Transverse colon (tissue), 4 donors: Measurements from ENCODE around the gene POLR2E. TPM values are rescaled to one million over a fixed set of nuclear protein-coding genes. Genes with fewer than 3 reads are reported as not detected.
"Not testable (repeated sequence)": the region's sequence is repeated elsewhere in the genome, so short reads cannot be mapped to it uniquely, and the experiment has no call there.

ENCODE experiments used
- DNase-seq: peaks from one replicate; pipeline ENCODE4 v3.0.0-alpha.2; 2019
- H3K27ac ChIP-seq, 4 donors: fragments of 200-600 bp; sonication (generic); 2 replicates each; pipeline ENCODE4 v1.5.1; 2016 to 2018; ENCODE audit warnings: inconsistent platforms in 4 of 4
- H3K27me3 ChIP-seq: fragments of 200-600 bp; sonication (generic); 2 replicates; pipeline ENCODE4 v1.5.1; 2017; ENCODE audit warnings: inconsistent platforms
- H3K36me3 ChIP-seq, 4 donors: fragments of 200-600 bp; sonication (generic); 2 replicates each; pipeline ENCODE4 v1.5.1; 2017 to 2019; ENCODE audit warnings: inconsistent platforms in 4 of 4
- H3K4me1 ChIP-seq, 4 donors: fragments of 200-600 bp; sonication (generic); 2 replicates each; pipeline ENCODE4 v1.5.1; 2017 to 2020; ENCODE audit warnings: inconsistent platforms in 4 of 4
- H3K4me3 ChIP-seq, 4 donors: fragments of 200-600 bp; sonication (generic); 1 replicate in 1 of 4; 2 replicates in 3 of 4; pipeline versions ENCODE4 v1.5.1 to v1.6.1; 2017 to 2019; ENCODE audit warnings: inconsistent platforms in 4 of 4
- H3K9me3 ChIP-seq, 2 donors: fragments of 200-600 bp; sonication (generic); 2 replicates each; pipeline ENCODE4 v1.5.1; 2017 to 2019; ENCODE audit warnings: inconsistent platforms in 2 of 2
- CTCF ChIP-seq, 5 experiments: fragments of 200-600 bp in 3 of 5; fragments of 450-650 bp in 2 of 5; sonication (generic) in 3 of 5; IDR thresholded peaks; 1 replicate in 2 of 5; 2 replicates in 3 of 5; pipeline ENCODE4 v1.5.1; 2016 to 2017; ENCODE audit warnings: antibody characterized with exemption in 5 of 5, inconsistent platforms in 3 of 5, mild to moderate bottlenecking in 2 of 5, moderate library complexity in 1 of 5
- EP300 ChIP-seq: sonication (generic); formaldehyde crosslinking; IDR thresholded peaks from one replicate; pipeline ENCODE4 v1.6.1; 2017; ENCODE audit warnings: antibody characterized with exemption, low read depth
- POLR2A ChIP-seq: fragments of 450-650 bp; IDR thresholded peaks from one replicate; pipeline ENCODE4 v1.6.1; 2016; ENCODE audit warnings: antibody characterized with exemption, mild to moderate bottlenecking, moderate library complexity
- POLR2AphosphoS5 ChIP-seq, 3 donors: sonication (generic); formaldehyde crosslinking; IDR thresholded peaks; one replicate each; pipeline ENCODE4 v1.6.1; 2016; ENCODE audit warnings: antibody characterized with exemption in 3 of 3
- WGBS, 2 donors: methylation state at CpG; one replicate each; pipeline ENCODE4 v1.1.5; 2018; ENCODE audit warnings: low coverage in 1 of 2; 5-methylcytosine and 5-hydroxymethylcytosine counted together
- in situ Hi-C, 4 donors: fragments of 200-750 bp; cut with MboI; loops; one replicate each; pipeline versions ENCODE4 v1.15.0 to v1.15.1; 2017; ENCODE audit warnings: low sequenced_read_pairs in 3 of 4, low pct_ligation_motif_present in 1 of 4, low pct_unique_long_range_greater_than_20kb in 1 of 4
- intact Hi-C: fragments of 100-400 bp; cut with DNase I; formaldehyde crosslinking; loops from one replicate; pipeline ENCODE4 v1.15.1; 2023; ENCODE audit warnings: low total_unique reads
- total RNA-seq, 4 donors: library from RNA; depleted of rRNA; stranded (reverse); fragments of >200 nt; gene quantifications; one replicate each; pipeline ENCODE4 v1.1.0, GENCODE V29; 2016

POLR2E gene
- total RNA-seq, 4 donors from 2014 or later, result 74.8 to 167 (median 103) TPM

- Histone ChIP-seq H3K27ac (no peak overlapping the region), H3K27me3 (no peaks in the 10 kb centered on the region), H3K9me3 (no peaks in the 10 kb centered on the region), H3K4me3 (no peak overlapping the region), H3K4me1 (peaks cover 13 to 62% (median 41%) of the 10 kb centered on the region in 4 donors), H3K36me3 (peaks cover 0 to 18% (median 3%) of the 10 kb centered on the region in 4 donors)
- TF ChIP-seq EP300 (no peak), POLR2A (no peak), POLR2AphosphoS5 (IDR thresholded peaks at IDR 0.05) (no peak), CTCF (IDR thresholded peaks at IDR 0.05) (no peak)
- intact Hi-C loops, result no loop called here
- in situ Hi-C loops, result no loop called here
- no peak for DNase-seq
- WGBS, 2 donors, result 94% methylated on average over 16 of the region's 18 CpGs; no CpG with 5 or more reads in 1 of the 2 donors
Measured at GRCh38 chr19:1129535-1129934, 34.4 kb upstream of the POLR2E start.

- intact Hi-C loops, in situ Hi-C loops, H3K4me3 ChIP-seq, H3K27ac ChIP-seq, H3K27me3 ChIP-seq, DNase-seq, H3K9me3 ChIP-seq: not testable (repeated sequence)
- peaks cover 13 to 58% (median 41%) of the 10 kb centered on the region in 4 donors for H3K4me1 ChIP-seq
- peaks cover 0 to 18% (median 3%) of the 10 kb centered on the region in 4 donors for H3K36me3 ChIP-seq
- 92 to 93% methylated on average over 3 to 7 of the region's 7 CpGs for WGBS, 2 donors
Measured at GRCh38 chr19:1129084-1129483, 33.9 kb upstream of the POLR2E start.

- peaks cover 0 to 24% (median 3%) of the 10 kb centered on the region in 4 donors for H3K36me3 ChIP-seq
- no peak overlapping the region for H3K27ac ChIP-seq
- no peaks in the 10 kb centered on the region for H3K27me3 ChIP-seq
- no peak for DNase-seq
- no peaks in the 10 kb centered on the region for H3K9me3 ChIP-seq
- in situ Hi-C loops, result no loop called here
- H3K4me3 ChIP-seq, result no peak overlapping the region
- intact Hi-C loops, result no loop called here
- peaks cover 16 to 53% (median 35%) of the 10 kb centered on the region in 4 donors for H3K4me1 ChIP-seq
- TF ChIP-seq POLR2A (no peak), POLR2AphosphoS5 (IDR thresholded peaks at IDR 0.05) (no peak), CTCF (IDR thresholded peaks at IDR 0.05) (no peak), EP300 (no peak)
- WGBS, 2 donors, result 88 to 96% methylated on average over 5 to 17 of the region's 17 CpGs
Measured at GRCh38 chr19:1128106-1128505, 32.9 kb upstream of the POLR2E start.

- H3K4me1 ChIP-seq, result peaks cover 9 to 44% (median 26%) of the 10 kb centered on the region in 4 donors
- no peaks in the 10 kb centered on the region for H3K9me3 ChIP-seq
- in situ Hi-C loops, result no loop called here
- no peaks in the 10 kb centered on the region for H3K27me3 ChIP-seq
- no peak overlapping the region for H3K27ac ChIP-seq
- intact Hi-C loops, result no loop called here
- no peak for TF ChIP-seq CTCF (IDR thresholded peaks at IDR 0.05)
- TF ChIP-seq EP300, result no peak
- no peak for TF ChIP-seq POLR2AphosphoS5 (IDR thresholded peaks at IDR 0.05)
- no peak for TF ChIP-seq POLR2A
- WGBS, 2 donors, result 89% methylated on average over 30 of the region's 33 CpGs; no CpG with 5 or more reads in 1 of the 2 donors
- no peak for DNase-seq
- peaks cover 0 to 29% (median 6%) of the 10 kb centered on the region in 4 donors for H3K36me3 ChIP-seq
- H3K4me3 ChIP-seq, result no peak overlapping the region
Measured at GRCh38 chr19:1126984-1127760, 32.0 kb upstream of the POLR2E start.
